GM18526 (cell line): ENCODE measurements around the gene LTO1.

Experiments
- POLR2A ChIP-seq: IDR thresholded peaks from 3 replicates; pipeline ENCODE4 v1.6.1; 2011; ENCODE audit not compliant: insufficient read length; ENCODE audit errors: extremely low read depth

The LTO1 gene

DNA sequence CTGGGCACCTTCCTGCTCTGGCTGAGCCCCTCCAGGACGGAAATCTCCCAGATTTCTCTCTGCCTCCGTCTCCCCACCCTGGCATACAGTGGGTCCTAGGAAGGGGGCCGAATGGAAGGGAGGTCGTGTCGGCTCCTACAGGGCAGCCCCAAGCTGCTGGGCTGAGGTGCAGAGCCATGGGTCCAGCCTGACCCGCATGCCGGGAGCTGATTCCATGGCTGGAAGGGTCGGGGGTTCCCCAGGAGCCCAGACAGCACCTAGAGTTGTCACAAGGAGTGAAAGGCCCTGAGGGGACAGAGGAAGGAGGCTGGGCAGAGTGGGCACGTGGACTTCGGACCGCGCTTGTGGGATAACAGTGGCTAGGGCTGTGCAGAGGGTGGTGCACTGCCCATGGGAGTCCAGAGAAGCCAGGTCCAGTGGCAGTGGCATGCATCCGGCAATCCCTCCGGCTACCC is 17.7 kb downstream of the LTO1 start:
- TF ChIP-seq POLR2A = no peak

DNA sequence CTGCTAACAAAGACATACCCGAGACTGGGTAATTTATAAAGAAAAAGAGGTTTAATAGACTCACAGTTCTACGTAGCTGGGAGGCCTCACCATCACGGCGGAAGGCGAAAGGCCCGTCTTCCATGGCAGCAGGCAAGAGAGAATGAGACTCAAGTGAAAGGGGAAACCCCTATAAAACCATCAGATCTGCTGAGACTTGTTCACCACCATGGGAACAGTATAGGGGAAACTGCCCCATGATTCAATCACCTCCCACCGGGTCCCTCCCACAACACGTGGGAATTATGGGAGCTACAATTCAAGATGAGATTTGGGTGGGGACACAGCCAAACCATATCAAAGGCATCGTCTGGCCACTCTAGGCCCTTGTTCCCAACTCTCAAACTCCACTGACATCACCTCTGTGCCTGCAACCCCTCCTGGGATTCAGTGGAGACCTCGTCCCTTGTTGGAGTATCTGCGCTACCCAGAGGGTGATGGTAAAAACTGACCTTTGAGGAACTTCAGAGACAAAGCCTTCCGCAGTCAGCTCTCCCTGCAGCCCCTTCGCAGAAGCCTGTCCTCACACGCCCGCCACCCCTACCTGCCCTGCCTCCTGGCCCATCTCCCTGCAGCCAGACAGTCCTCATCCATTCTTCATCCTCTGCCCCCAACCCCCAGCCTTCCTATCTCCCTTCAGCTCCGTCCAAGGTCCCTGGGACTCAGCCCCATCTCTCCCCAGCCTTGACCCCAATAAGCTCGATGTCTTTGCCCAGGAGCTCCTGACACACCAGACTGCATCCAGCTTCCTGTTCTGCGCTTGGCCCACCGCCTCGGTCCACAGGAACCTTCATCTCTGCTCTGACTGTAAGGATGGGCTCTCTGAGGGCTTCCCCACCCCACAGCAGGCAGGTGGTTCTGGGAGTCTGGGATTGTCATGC is 18.4 kb downstream of the LTO1 start:
- no peak for TF ChIP-seq POLR2A

DNA sequence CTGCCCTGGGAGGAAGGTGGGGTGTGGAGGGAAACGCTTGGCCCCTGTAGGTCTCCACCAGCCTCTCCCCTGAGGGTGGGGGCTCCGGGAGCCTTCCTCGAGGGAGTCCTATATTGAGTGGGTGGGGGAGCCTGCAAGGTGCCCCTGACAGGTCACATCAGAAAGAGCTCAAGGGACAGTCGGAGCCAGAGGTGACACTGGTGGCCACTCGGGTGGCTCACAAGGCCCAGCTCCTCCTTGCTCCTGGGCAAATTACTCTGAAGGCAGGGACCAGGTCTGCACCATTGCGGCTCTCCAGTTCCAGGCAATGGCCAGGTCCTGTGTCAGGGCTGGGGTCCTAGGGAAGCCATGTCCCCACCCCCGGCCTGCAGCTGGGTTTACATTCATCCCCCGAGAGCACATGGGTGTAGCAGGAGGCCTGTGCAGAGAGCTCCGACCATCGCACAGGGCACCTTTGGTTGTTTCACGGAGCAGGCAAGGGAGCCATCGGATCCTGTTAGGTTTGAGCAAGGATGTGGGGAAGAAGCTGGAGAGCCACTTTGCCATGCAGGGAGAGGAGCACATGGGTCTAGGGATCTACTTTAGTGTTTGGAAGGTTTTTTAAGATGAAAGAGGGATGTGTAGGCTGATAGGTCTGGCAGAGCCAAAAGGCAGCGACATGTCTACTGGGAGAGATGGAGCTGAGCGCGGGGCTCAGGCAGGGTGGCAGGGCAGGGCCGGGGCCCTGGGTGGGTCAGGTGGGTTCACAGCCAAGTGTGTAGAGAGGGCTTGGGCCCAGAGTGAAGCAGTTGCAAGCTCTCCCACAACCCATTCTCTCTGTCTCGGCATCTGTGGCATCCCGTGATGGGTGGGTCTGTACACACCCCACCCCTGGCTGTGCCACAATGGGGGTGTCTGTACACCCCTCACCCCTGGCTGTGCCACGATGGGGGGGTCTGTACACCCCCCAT is 19.4 kb downstream of the LTO1 start:
- TF ChIP-seq POLR2A = no peak

DNA sequence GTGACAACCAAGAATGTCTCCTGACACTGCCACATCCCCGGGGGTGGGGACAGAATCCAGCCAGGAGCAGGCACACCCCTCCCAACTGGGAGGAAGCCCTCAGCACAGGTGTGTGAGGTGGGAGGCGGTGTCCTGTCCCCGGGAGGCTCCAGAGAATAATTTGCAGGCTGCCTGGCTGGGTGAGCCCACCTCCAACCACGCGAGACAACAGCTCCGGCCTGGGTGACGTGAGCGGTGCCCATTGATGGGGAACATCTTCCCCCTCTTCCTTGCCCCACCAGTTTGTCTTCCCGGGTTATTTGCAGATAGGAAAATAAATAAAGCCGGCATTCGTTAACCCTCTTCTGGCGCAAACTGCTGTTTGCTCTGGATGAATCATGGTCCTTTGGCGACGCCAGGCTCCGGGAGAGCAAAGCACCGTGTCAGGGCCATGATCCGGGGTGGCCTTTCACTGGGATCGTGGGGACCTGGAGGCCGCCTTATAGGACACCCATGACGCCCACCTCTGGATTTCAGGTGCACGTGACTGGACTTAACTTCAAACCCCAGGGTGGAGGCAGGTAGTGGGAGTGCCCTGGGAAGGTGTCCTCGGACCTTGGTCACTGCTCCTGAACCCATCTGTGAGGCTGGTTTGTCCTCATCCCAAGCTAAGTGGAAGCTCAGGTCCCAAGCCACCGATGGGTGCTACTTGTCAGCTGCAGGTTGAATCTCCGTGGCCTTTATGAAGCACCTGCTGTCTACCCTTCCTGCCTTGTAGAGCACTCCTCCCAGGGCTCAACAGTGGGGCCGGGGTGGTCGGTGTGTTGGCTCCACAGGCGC is 20.3 kb downstream of the LTO1 start:
- no peak for TF ChIP-seq POLR2A

DNA sequence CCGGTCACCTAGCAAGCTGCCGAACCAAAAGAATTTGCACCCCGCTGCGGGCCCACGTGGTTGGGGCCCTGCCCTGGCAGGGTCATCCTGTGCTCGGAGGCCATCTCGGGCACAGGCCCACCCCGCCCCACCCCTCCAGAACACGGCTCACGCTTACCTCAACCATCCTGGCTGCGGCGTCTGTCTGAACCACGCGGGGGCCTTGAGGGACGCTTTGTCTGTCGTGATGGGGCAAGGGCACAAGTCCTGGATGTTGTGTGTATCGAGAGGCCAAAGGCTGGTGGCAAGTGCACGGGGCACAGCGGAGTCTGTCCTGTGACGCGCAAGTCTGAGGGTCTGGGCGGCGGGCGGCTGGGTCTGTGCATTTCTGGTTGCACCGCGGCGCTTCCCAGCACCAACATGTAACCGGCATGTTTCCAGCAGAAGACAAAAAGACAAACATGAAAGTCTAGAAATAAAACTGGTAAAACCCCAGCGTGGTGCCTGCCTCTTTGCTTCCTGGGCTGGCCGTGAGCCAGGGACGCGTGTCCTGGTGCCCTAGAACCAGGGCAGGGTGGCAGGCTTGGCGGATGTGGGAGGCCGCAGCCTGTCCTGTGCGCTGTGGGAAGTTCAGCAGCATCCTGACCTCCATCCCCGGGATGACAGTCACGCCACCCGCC is 21.0 kb downstream of the LTO1 start:
- TF ChIP-seq POLR2A = no peak

DNA sequence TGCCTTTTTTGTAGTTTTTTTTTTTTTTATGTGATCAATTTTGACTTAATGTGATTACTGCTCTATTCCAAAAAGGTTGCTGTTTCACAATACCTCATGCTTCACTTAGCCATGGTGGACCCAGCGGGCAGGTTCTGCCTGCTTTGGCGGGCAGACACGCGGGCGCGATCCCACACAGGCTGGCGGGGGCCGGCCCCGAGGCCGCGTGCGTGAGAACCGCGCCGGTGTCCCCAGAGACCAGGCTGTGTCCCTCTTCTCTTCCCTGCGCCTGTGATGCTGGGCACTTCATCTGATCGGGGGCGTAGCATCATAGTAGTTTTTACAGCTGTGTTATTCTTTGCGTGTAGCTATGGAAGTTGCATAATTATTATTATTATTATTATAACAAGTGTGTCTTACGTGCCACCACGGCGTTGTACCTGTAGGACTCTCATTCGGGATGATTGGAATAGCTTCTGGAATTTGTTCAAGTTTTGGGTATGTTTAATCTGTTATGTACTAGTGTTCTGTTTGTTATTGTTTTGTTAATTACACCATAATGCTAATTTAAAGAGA is 21.7 kb downstream of the LTO1 start:
- no peak for TF ChIP-seq POLR2A

DNA sequence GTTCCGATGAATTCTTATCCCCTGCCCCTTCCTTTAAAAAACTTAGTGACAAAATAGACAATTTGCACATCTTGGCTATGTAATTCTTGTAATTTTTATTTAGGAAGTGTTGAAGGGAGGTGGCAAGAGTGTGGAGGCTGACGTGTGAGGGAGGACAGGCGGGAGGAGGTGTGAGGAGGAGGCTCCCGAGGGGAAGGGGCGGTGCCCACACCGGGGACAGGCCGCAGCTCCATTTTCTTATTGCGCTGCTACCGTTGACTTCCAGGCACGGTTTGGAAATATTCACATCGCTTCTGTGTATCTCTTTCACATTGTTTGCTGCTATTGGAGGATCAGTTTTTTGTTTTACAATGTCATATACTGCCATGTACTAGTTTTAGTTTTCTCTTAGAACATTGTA is 22.2 kb downstream of the LTO1 start:
- no peak for TF ChIP-seq POLR2A

DNA sequence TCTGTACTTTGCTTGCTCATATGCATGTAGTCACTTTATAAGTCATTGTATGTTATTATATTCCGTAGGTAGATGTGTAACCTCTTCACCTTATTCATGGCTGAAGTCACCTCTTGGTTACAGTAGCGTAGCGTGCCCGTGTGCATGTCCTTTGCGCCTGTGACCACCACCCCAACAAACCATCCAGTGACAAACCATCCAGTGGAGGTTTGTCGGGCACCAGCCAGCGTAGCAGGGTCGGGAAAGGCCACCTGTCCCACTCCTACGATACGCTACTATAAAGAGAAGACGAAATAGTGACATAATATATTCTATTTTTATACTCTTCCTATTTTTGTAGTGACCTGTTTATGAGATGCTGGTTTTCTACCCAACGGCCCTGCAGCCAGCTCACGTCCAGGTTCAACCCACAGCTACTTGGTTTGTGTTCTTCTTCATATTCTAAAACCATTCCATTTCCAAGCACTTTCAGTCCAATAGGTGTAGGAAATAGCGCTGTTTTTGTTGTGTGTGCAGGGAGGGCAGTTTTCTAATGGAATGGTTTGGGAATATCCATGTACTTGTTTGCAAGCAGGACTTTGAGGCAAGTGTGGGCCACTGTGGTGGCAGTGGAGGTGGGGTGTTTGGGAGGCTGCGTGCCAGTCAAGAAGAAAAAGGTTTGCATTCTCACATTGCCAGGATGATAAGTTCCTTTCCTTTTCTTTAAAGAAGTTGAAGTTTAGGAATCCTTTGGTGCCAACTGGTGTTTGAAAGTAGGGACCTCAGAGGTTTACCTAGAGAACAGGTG is 23.1 kb downstream of the LTO1 start:
- no peak for TF ChIP-seq POLR2A

DNA sequence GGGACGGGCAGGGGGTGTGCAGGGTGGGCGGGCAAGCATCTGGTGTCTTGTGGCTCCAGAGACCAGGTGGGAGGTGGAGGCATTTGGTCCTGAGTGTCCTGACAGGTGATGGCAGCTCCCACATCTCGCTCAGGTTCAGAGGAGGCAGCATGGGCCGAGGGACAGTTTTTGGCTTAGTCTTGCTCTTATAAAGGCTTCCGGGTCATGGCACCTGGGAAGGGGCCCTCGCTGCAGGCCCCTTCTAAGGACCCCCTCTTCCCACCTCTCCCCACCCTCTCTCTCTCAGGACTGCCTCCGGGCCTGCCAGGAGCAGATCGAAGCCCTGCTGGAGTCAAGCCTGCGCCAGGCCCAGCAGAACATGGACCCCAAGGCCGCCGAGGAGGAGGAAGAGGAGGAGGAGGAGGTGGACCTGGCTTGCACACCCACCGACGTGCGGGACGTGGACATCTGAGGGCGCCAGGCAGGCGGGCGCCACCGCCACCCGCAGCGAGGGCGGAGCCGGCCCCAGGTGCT is 24.3 kb downstream of the LTO1 start:
- no peak for TF ChIP-seq POLR2A

DNA sequence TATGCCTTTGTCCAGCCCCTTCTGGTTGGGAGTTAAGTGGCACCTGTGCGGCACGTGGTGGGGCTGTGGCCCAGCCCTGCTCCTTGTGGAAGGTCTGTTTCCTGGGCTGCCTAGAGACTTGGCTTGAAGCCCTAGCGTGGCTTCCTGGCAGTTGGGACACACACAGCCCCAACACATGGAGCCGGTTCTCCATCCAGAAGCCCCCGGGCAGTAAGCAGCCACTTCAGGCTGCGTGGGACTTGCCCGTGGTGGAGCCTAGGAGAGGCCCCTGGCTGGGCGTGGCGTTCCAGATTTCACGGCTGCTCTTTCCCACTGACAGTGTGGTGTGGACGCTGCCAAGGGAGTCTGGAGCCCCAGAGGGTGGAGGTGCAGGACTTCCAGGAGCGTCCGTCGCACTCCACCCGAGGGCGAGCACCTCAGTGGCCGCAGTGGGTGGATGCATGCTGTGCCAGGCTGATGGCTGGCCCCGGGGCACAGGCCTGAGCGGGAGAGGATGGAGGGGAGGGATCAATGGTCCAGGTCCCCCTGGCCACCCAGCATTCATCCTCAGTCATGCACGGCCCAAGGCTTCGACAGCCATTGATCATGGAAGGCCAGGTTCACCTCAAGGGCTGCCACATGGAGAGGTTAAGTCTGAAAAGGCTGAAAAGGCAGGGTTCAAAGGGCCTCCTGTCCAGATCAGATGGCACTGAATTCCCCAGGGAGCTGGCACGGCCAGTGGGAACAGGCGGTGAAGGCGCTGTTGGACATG is 24.9 kb downstream of the LTO1 start:
- no peak for TF ChIP-seq POLR2A

DNA sequence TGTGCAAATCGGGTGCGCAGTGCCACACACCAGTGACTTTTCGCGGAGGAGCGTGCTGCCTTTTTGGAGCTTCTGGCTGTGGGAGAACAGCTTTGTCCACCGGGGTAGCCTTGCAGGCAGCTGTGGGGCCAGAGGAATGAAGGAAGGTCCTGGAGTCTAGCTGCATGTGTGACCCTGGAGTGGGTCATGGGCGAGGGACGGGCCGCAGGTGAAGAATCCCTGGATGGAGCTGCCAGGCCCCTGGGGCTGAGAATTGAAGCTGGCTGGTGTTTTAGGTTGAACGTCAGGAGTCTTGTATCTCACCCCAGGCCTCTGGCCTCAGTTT is 25.6 kb downstream of the LTO1 start:
- no peak for TF ChIP-seq POLR2A

DNA sequence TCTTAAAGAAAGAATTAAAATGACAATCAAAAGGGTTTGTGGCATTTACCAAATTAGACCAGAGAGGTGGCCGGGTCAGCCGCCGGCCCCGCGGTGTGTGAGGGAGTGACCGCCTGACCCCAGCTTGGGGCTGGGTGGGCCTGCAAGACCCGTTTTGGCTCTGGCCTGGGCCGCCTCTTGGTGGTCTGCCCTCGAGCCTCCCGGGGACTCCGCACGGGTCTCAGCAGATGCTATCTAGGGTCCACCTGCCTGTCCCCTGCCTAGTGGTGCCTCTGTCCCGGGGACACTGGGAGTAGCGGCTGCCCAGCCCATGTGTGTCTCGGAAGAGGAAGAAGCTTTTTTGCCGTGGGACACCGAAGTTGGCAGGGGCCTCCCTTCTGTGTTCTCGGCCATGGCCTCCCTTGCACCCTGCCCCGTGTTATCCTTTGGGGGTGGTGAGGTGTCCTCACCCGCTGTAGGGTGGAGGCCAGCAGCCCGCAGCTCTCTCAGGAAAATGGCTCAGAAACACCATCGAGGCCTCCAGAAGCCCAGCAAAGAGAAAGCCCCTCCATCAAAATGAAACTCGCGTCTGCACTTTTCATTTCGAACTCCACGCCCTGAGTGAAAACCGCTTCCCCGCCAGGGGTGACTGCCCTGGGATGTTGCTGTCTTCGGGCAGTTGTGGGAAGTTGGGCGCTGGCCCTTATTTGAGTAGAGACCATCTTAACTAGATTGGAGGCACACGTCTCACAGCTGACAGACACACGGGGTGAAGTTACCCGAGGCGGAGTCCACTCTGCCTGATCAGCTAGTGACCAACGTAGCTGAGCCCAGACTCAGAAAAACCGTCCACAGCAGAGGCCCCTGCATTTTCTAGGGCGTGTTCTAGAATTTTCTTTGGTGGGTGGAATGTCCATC is 26.2 kb downstream of the LTO1 start:
- TF ChIP-seq POLR2A = no peak
